WTC11 (cell line): ENCODE measurements around the gene BCAS3.

Experiments
- CREB1 ChIP-seq: sonication (generic); formaldehyde crosslinking; IDR thresholded peaks from 2 replicates; pipeline ENCODE4 v1.8.0; 2023; ENCODE audit warnings: mild to moderate bottlenecking, missing genetic modification reagents
- CREM ChIP-seq: sonication (generic); formaldehyde crosslinking; IDR thresholded peaks from 2 replicates; pipeline ENCODE4 v1.8.1; 2022; ENCODE audit warnings: mild to moderate bottlenecking, missing genetic modification reagents, moderate library complexity
- PRRX2 ChIP-seq: fragments of 250-450 bp; sonication (Bioruptor Pico); IDR thresholded peaks from 2 replicates; pipeline ENCODE4 v1.8.0; 2021; ENCODE audit warnings: mild to moderate bottlenecking
- ZBTB21 ChIP-seq: sonication (generic); formaldehyde crosslinking; IDR thresholded peaks from 2 replicates; pipeline ENCODE4 v1.8.1; 2023; ENCODE audit warnings: mild to moderate bottlenecking, missing genetic modification reagents, borderline replicate concordance
- TF ChIP-seq, protein P1 (sequence below): sonication (generic); formaldehyde crosslinking; IDR thresholded peaks from 2 replicates; pipeline ENCODE4 v1.8.1; 2022; ENCODE audit warnings: low read depth, mild to moderate bottlenecking, moderate library complexity, missing genetic modification reagents, borderline replicate concordance
- TF ChIP-seq, protein P2 (sequence below): sonication (generic); formaldehyde crosslinking; IDR thresholded peaks from 2 replicates; pipeline ENCODE4 v1.8.0; 2022; ENCODE audit warnings: mild to moderate bottlenecking, missing genetic modification reagents
- TF ChIP-seq, protein P3 (sequence below): sonication (generic); formaldehyde crosslinking; IDR thresholded peaks from 2 replicates; pipeline ENCODE4 v1.8.0; 2022; ENCODE audit warnings: mild to moderate bottlenecking, missing genetic modification reagents

DNA sequence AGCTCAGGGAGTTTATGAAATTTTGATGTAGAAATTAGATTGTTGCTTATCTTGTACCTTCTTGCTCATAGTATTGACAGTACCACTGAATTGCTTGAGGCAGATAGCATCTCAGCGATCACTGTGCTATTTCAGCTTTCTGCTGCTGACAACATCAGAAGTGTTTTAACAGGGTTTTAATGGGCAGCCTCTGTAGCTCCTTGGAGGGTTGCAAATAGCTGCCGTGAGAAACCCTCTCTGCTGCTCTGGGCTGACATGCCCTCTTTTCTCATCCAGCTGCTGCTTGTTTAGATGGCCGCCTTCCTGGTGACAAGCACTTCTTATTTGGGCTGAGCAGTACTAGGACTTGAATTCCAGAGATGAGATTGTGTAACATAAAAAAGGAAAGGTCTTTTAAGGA is 541.8 kb downstream of the BCAS3 start:
- TF ChIP-seq CREB1 (CRISPR knock-in tag) = no peak
- TF ChIP-seq, protein P1, sequence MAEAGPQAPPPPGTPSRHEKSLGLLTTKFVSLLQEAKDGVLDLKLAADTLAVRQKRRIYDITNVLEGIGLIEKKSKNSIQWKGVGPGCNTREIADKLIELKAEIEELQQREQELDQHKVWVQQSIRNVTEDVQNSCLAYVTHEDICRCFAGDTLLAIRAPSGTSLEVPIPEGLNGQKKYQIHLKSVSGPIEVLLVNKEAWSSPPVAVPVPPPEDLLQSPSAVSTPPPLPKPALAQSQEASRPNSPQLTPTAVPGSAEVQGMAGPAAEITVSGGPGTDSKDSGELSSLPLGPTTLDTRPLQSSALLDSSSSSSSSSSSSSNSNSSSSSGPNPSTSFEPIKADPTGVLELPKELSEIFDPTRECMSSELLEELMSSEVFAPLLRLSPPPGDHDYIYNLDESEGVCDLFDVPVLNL (CRISPR knock-in tag) = no peak
- TF ChIP-seq, protein P2, sequence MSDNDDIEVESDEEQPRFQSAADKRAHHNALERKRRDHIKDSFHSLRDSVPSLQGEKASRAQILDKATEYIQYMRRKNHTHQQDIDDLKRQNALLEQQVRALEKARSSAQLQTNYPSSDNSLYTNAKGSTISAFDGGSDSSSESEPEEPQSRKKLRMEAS (CRISPR knock-in tag) = no peak
- TF ChIP-seq ZBTB21 (CRISPR knock-in tag) = no peak
- no peak for TF ChIP-seq CREM (CRISPR knock-in tag)
- no peak for TF ChIP-seq PRRX2 (CRISPR knock-in tag)
- TF ChIP-seq, protein P3, sequence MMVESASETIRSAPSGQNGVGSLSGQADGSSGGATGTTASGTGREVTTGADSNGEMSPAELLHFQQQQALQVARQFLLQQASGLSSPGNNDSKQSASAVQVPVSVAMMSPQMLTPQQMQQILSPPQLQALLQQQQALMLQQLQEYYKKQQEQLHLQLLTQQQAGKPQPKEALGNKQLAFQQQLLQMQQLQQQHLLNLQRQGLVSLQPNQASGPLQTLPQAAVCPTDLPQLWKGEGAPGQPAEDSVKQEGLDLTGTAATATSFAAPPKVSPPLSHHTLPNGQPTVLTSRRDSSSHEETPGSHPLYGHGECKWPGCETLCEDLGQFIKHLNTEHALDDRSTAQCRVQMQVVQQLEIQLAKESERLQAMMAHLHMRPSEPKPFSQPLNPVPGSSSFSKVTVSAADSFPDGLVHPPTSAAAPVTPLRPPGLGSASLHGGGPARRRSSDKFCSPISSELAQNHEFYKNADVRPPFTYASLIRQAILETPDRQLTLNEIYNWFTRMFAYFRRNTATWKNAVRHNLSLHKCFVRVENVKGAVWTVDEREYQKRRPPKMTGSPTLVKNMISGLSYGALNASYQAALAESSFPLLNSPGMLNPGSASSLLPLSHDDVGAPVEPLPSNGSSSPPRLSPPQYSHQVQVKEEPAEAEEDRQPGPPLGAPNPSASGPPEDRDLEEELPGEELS (CRISPR knock-in tag) = no peak
